ENCODE measurements around the gene MGLL.

The MGLL gene

DNA sequence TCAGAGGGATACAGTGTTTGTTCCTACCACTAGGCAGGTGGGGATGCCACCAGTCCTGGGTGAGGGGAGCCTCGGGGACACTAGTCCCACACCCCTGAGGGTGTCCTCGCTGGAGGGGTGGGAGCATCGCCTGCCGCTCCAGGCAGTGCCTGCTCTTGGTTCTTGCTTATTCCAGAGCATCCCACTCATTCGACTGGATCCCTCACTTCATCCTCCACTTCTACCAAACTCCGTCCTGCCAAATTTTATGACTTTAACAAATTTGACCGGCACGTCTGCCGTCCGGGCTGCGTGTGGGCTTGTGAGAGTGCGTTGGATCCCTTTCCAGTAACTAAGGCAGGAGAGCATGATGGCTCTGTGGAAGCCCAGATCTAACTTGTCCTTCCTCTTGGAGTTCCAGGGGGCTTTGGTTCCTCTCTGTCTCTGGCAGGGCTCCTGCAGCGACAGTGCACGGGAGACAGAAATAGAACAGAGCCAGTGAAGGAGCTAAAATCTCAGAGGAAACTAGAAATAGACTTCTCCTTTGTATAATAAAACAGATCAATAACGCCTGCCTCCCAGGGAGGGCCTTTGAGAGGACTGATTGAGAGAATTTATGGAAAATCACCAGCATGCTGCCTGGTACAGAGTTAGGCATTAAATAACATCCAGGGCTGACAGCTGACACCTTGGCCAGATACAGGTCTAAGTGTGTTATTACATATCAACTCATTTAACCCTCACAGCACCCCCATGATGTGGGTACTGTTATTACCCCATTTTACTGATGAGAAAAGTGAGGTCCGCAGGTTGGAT is 34.5 kb downstream of the MGLL start:
- no peak for DNase-seq

DNA sequence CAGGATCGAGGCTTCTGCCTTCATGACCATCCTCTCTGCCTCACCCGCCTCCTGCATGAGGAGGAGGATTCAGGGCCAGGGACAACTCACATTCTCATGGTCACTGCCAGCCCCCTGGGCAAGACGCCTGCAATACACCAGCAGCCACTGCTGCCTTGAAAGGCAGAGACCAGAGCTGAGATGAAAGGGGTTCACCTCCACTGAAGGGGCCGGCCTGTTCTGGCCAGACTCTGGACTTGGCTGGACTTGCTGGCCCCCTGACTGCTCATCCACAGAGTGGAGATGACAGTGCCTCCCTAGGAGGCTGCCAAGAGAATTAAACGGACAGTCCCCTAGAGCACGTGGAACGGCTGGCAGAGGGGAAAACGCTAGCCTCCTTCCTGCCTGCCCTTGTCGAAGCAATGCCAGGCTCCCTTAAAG is 35.2 kb downstream of the MGLL start:
- no peak for DNase-seq

DNA sequence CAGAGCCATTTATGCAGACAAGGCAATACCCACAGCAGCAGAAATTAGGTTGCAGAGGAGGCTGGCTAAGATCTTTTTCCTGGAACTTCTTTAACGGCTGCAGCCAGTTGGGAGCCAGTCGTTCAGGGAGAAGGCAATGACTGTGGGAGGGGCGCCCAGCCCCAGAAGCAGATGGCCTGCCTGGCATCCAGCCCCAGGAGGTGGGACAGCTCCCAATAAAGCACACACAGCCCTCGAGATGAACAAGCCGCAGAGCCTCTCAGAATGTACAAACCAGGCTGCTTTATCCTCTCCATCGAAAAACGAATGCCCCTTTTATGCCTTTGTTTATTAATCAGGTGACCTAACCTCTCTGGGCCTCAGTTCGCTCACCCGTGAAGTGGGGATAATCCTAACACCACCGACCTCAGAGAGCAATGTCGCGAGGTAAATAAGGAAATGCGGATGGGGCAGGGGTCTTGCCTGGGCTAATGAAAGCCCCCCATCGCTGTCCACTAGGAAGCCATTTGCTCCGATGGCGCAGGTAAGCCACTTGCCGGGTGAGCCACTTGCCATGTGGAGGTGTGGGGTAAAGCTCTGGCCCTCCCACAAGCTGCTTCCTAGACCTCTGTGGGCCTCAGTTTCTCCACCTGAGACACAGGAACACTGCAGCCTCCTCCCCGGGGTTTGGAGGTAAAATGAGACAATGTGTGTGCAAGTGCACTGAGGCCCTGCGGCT is 35.8 kb downstream of the MGLL start:
- no peak for DNase-seq

GRCh38 chr3:127785711-127786265 is 36.5 kb downstream of the MGLL start:
- no peak for DNase-seq

DNA sequence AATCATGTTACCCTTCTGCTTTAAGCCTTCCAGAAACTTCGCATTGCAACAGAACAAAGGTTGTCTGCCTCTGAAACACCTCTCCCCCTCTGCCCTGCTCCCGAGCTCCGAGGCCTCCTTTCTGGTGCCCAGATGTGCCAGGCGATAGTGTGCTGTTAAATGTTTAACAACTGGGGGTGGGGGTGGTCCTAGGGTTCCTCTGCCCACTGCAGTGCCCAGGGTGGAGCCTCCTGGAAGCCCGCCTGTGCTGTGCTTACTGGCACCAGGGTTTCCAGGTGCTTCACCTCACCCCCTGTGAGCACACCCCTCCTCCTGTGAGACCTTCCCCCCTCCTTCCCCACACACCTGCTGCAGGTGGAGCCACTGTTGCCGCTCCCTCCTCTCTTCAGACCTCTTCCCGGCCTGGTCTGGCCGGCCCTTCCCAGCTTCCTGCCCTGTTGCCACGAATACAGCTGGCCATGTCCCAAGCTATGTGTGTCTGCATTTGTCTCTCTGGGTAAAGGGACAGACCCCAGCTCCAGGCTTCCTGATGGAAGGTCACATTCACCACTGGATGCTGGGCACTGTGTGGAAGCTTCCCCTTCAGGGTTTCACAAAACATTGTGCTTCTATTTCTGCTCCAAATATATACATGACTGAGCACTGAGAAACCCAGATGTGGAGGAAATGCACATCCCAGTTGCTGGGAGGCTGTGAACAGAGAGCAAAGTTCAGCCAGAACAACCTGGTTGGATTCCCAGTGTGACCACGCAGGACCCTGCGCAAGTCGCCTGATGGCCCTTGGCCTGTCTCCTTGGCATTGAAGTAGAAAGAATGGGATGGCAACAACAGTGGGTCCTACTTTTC is 37.2 kb downstream of the MGLL start:
- DNase-seq = no peak

- DNase-seq = no peak
Measured at GRCh38 chr3:127784283-127784682, 38.0 kb downstream of the MGLL start.

GRCh38 chr3:127783642-127784160 is 38.6 kb downstream of the MGLL start:
- no peak for DNase-seq

DNA sequence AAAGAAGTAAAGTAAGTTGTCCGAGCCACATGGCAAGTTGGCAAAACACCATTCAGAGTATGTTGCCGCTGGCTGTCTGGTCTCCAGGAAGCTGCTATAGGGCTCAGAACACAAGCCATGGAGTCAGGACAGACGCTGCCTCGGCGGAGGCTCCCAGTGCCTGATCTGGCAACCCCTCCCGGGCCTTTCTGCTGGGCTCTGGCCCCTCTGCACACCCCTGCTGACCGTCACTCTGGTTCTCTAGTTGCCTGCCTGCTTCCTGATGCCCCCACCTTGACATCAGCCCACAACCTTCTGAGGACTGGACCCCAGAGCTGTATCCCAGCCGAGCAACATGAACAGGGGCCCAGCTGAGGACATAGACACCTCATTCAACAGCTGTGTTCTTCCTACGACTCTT is 39.1 kb downstream of the MGLL start:
- DNase-seq = no peak

DNA sequence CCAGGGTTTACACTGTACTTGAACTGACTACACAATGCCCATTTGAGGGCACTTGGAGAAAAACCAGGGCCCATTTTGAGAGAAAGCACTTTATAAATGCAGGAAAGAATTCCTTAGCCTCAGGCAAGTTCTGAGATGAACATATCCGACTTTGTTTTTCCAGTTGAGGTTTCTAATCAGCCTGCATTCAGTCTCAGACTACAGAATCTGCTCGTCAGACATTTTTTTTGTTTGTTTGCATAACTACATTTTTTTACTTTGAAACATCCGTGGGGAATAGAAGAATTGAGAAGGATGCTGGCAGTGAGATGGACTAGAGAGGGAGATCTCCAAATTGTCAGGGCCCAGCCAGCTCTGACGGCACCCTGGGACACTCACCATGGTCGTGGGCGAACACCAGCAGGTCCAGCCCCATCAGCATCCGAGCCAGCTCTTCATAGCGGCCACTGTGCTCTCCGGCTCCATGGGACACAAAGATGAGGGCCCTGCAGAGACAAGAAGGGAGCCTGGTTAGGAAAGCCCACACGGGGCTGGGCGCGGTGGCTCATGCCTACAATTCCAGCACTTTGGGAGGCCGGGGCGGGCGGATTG is 40.8 kb downstream of the MGLL start:
- DNase-seq = no peak

DNA sequence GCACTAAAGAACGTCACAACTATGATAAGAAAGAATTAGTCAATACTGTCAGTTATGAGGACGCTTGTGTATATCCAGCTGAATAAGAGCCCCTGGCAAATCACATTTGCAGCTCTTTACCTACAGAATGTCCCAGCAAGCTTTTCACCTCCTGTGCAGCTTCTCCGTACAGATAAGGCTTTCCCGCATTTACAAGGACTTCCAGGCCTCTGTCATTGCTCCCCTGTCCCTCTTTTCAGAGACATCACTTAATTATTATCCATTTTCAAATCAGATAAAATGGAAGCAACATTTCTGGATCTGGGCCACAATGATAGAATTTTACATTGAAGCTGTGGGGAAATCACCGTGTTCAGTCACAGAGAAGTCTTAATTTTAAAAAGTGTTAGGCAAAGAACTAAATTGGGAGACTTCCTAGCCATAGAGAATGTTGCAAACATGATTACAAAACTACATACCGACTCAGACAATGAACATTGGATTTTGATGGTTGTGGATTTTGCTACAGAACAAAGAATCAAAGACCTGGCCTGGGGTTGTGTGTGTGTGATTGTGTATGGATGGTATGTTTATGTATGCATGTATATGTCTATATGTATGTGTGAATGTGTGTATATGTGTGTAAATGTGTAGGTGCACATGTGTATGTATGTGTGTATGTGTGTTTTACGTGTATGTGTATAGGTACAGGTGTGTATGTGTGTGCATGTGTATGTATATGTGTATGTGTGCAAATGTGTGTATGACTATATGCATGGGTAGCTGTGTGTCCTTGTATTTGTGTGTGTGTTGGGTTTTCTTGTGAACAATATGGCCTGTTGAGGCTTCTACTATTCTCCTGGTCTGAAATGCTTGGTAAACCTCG is 41.5 kb downstream of the MGLL start:
- DNase-seq = no peak

GRCh38 chr3:127779747-127780146 is 42.6 kb downstream of the MGLL start:
- no peak for DNase-seq

GRCh38 chr3:127777921-127778656 is 44.2 kb downstream of the MGLL start:
- DNase-seq = no peak

DNA sequence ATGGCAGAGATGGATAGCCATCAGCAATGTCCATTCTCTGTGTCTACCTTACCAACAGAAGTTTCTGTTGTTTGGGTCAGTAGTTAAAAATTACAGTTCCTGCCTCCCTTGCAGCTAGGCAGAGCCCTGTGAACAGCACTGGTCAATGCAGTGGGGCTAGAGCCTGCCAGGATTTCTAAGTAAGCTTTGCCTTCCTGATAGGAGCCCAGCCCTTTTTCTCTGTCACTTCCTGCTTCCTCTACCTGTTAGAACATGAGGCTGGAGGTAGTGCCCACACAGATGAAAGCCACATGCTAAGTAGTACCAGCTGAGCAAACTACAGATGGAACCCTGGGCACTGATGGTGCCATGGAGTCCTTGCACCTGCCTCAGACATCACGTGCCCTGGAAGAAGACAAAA is 45.0 kb downstream of the MGLL start:
- no peak for DNase-seq

- DNase-seq = no peak
Measured at GRCh38 chr3:127776347-127776746, 46.0 kb downstream of the MGLL start.

DNA sequence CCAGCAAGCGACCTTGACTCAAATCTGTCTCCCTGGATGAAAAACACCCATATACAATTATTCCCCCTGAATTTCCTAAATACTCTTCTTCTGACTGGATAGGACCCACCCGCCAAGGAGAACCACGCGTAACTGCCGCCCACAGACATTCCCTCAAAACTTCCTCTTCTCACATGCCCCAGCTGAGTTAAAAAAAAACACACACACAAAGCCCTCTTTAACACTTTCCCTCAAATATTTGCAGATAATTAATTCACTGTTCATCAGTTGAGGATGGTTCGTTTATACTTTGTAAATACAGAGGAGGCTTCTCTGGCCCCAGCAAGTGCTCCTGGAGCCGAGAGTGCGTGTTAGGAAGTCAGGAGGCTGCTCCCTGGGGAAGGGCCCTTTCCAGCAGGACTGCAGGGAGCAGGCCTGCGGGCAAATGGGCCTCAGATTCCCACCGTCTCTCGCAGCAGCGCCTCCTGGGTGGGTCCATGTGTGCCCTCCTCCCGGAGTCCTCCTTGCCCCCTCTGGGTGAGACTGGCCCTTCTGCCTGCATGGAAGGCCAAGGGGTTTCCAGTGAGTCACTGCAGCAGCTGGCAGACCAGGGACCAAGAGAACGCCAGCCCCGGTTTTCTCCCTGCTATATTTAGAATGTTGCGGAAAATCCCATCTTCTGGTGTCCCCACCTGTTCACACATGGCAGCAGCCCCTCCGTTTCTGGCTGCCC is 46.8 kb downstream of the MGLL start:
- no peak for DNase-seq

DNA sequence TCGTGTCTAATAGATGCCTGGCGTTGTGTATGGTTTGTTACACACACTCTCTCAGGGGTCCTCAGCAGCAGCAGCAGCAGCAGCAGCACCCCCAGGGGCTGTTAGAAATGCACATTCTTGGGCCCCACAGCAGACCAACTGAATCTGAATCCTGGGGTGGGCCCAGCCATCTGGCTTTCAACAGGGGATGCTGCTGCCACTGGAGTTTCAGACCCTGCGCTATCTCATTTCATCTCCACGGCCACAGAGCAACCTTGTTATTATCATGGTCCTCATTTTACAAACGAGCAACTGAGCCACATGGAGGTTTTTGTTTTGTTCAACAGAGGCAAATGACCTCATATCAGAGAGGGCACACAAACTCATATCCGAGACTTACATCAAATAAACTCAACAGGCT is 47.7 kb downstream of the MGLL start:
- no peak for DNase-seq

DNA sequence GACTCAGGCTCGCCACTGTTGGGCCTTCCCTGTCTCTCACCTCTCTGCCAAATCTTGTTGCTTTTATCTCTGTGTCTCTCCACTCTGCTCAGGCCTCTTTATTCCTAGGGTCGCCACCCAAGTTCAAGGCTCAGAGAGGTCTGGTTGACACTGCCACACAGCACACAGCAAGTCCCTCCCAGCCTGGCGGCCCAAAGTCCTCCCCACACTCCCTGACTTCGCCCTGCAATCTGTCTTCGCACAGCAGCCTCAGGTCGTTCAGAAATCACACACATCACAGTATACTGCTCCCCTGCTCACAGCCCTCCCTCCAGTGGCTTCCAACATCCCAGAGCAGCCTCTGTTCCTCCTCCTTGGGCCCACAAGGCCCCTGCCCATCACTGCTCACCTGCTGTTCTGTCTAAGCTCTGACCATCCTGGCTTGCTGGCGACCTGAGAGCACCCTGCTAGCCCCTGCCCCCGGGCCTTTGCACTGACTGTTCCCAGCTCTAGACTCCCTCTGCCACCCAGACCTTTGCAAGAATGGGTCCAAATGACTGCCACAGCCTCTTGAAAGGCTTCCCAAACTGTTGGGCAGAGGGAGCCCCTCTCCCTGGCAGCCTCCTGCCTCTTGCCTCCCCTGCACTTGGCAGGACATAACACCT is 48.4 kb downstream of the MGLL start:
- no peak for DNase-seq

DNA sequence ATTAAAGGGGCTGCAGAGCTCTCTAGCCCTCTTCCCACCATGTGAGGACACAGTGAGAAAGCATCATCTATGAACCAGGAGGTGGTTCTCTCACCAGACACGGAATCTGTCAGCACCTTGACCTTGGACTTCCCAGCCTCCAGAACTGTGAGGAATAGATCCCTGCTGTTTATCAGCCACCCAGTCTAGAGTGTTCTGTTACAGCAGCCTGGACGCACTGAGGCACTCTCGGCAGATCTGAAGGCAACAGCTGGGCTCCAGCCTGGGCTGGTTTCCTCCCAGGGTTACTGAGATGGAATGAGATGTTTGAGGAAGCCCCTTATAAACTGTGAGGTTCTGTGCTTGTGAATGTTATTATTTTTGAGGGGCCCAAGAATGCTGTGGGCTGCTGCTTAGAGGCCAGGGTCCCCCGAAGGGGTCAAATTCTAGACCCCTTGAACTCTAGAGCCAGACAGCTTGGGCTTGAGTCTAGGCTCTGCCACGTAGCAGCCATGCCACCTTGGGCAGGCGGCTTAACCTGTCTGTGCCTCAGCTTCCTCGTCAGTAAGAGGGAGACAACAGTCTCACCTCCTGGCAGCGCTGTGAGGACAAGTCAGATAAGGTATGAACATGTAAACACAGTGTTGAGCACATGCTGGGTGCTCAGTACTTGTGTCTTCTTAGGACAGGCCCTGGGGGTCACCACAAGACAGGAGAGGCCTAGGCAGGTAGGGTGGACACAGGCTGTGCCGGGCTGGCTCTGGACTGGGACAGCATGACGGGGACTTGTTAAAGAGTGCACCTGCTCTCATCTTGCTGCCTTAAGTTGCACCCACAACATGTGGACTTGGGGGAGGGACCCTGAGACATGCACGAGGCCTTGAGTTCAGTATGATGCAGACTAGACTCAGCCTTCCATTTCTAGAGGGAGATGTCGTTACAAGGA is 49.2 kb downstream of the MGLL start:
- DNase-seq = no peak

DNA sequence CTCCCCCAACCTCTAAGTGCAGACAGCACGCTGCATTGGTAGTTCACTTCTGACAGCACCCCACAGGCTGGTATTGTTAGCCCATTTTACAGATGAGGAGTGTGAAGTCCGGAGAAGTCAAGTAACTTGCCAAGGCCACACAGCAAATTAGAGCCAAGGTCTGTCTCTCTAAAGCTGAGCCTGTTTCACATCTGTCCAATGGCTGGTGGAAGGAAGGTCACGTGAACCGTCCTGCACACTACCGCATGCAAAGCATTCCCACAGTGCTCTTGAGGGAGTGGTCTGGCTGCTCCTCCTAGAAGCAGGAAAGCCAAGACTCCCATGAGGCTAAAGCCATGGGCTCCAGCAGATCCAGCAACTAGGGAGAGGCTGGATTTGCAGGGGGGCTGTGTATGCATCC is 50.0 kb downstream of the MGLL start:
- no peak for DNase-seq

Data from activated CD4-positive, CD25-positive, alpha-beta regulatory T cell treated with anti-CD3 and anti-CD28 coated beads, Interleukin-2, amount 50 U/mL, for 72 hours (primary cell).